Esophagus (tissue), 2 donors: ENCODE results near the gene SLC12A9. TPM values are rescaled to one million over a fixed set of nuclear protein-coding genes. Genes with fewer than 3 reads are reported as not detected.

Source experiments
- H3K27ac ChIP-seq, 2 donors: one replicate each; pipeline ENCODE4 v1.5.1; 2013; ENCODE audit warnings: low read depth in 2 of 2, mild to moderate bottlenecking in 2 of 2, inconsistent platforms in 1 of 2, low read length in 1 of 2, moderate library complexity in 1 of 2
- H3K27me3 ChIP-seq, 2 donors: one replicate each; pipeline ENCODE4 v1.6.1; 2013; ENCODE audit warnings: low read length in 2 of 2, control low read depth in 1 of 2, mild to moderate bottlenecking in 1 of 2; ENCODE audit not compliant: insufficient read depth in 2 of 2, control insufficient read depth in 1 of 2
- H3K36me3 ChIP-seq, 2 donors: one replicate each; pipeline ENCODE4 v1.6.1; 2013; ENCODE audit warnings: low read length in 1 of 2; ENCODE audit not compliant: control insufficient read depth in 2 of 2, insufficient read depth in 2 of 2
- H3K4me1 ChIP-seq, 2 donors: one replicate each; pipeline ENCODE4 v1.6.1; 2013; ENCODE audit warnings: low read length in 1 of 2; ENCODE audit not compliant: control insufficient read depth in 2 of 2, insufficient read depth in 2 of 2
- H3K4me3 ChIP-seq, 2 donors: one replicate each; pipeline ENCODE4 v1.5.1; 2013; ENCODE audit warnings: low read length in 2 of 2, mild to moderate bottlenecking in 2 of 2, low read depth in 1 of 2, moderate library complexity in 1 of 2
- H3K9me3 ChIP-seq, 2 donors: one replicate each; pipeline ENCODE4 v1.6.1; 2013; ENCODE audit warnings: mild to moderate bottlenecking in 2 of 2, low read depth in 1 of 2, low read length in 1 of 2, moderate library complexity in 1 of 2; ENCODE audit not compliant: control insufficient read depth in 2 of 2, insufficient read depth in 1 of 2
- WGBS, 2 donors: extraction: QIAGEN DNeasy Blood & Tissue Kit; methylation state at CpG; one replicate each; pipeline ENCODE4 v1.1.7; 2013; 5-methylcytosine and 5-hydroxymethylcytosine counted together
- polyA plus RNA-seq, 2 donors: library from polyadenylated mRNA; stranded (reverse); fragments of 200-250 nt; gene quantifications; one replicate each; pipeline ENCODE4 v1.2.3, GENCODE V29; 2013
- donor health status: healthy with polysubstance abuse.
- donor health status: Bipolar disorder and iron deficiency.

SLC12A9 gene
- polyA plus RNA-seq, 2 donors: 13.8 to 23.0 TPM

DNA sequence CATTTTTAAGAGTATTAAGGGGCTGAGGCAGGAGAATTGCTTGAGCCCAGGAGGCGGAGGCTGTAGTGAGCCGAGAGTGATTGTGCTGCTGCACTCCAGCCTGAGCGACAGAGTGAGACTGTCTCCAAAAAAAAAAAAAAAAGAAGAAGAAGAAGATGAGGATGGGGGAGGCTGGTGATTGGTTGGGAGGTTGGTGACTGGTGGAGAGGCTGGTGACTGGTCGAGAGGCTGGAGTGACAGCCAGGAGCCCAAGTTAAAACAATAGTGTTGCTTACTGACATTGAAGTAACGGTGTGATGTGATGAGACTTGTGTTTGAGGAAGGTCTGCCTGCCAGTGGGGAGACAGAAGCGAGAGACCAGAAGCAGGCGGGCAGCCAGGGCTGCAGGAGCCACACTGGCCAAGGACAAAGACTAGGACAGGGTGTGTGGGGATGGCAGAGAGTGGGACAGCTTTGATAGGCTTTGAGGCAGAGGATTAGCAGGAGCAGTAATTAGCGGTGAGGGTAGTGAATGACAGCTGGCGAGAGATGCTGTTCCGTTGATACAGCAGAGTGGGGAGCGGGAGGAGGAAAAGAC lies 27.3 kb downstream of the SLC12A9 start:
- H3K9me3 ChIP-seq: no peaks in the 10 kb centered on the region
- H3K4me1 ChIP-seq: no peaks in the 10 kb centered on the region
- no peaks in the 10 kb centered on the region for H3K27me3 ChIP-seq
- H3K27ac ChIP-seq: no peak overlapping the region
- 79 to 86% methylated on average over 11 of the region's 11 CpGs for WGBS, 2 donors
- peaks cover 13 to 29% of the 10 kb centered on the region in 2 donors for H3K36me3 ChIP-seq
- no peak overlapping the region for H3K4me3 ChIP-seq

DNA sequence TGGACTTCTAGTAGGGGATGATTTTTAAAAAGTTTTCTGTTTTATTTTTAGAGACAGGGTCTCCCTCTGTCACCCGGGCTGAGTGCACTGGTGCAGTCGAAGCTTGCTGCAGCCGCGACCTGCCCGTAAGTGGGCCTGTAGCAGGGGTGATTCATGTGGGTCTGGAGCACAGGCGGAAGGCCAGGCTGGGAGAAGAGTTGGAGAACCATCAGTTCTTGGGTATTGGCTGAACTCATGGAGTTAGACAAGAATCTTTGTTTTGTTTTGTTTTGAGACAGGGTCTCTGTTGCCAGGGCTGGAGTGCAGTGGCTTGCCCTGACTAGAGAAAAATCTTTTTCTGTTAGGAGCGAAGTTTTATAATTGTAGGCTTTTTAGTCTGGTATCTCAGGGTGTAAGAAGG lies 28.1 kb downstream of the SLC12A9 start:
- H3K9me3 ChIP-seq: no peaks in the 10 kb centered on the region
- H3K27me3 ChIP-seq: no peaks in the 10 kb centered on the region
- no peaks in the 10 kb centered on the region for H3K4me1 ChIP-seq
- 86 to 90% methylated on average over 7 of the region's 7 CpGs for WGBS, 2 donors
- H3K36me3 ChIP-seq: peaks cover 22 to 38% of the 10 kb centered on the region in 2 donors
- H3K4me3 ChIP-seq: no peak overlapping the region
- no peak overlapping the region for H3K27ac ChIP-seq

DNA sequence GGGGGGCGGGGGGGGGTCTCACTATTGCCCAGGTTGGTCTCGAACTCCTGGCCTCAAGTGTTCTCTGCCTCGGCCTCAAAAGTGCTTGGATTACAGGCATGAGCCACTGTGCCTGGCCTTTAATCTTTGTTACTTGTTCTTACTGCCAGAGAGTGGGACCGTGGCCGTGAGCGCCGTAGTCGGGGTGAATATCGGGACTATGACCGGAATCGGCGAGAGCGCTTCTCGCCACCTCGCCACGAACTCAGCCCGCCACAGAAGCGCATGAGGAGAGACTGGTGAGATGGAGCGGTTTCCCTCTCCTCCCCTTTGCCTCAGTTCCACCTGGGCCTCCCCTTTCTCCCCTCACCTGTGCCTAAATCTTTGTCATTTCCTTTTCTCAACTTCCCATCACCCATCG lies 28.6 kb downstream of the SLC12A9 start:
- Histone ChIP-seq H3K27me3 (no peaks in the 10 kb centered on the region), H3K4me3 (no peak overlapping the region), H3K27ac (no peak overlapping the region), H3K9me3 (no peaks in the 10 kb centered on the region), H3K4me1 (no peaks in the 10 kb centered on the region), H3K36me3 (peaks cover 25 to 43% of the 10 kb centered on the region in 2 donors)
- 94 to 97% methylated on average over 18 to 20 of the region's 20 CpGs for WGBS, 2 donors

DNA sequence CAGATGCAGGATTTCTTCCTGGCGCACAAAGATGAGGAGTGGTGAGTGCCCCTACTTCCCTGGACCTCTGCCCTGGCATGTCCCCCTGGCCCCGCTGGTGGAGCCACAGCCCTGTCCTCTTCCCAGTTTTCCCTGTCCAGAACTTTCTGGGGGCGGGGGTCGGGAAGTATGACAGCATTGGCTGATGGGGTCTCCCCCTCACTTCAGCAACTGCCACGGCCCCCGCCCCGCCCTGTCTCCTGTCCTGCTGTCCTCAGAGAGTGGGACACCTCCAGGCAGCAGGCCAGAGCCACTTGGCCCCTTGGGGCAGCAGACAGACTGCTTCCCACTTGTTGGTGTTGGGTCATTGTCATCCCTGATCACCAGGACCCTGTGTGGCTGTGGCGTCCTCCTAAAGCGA lies 29.7 kb downstream of the SLC12A9 start:
- Histone ChIP-seq H3K27me3 (no peaks in the 10 kb centered on the region), H3K4me3 (no peak overlapping the region), H3K36me3 (peaks cover 31 to 53% of the 10 kb centered on the region in 2 donors), H3K4me1 (peaks cover 0 to 2% of the 10 kb centered on the region in 2 donors), H3K9me3 (no peaks in the 10 kb centered on the region), H3K27ac (no peak overlapping the region)
- WGBS, 2 donors: 90 to 92% methylated on average over 9 of the region's 9 CpGs

DNA sequence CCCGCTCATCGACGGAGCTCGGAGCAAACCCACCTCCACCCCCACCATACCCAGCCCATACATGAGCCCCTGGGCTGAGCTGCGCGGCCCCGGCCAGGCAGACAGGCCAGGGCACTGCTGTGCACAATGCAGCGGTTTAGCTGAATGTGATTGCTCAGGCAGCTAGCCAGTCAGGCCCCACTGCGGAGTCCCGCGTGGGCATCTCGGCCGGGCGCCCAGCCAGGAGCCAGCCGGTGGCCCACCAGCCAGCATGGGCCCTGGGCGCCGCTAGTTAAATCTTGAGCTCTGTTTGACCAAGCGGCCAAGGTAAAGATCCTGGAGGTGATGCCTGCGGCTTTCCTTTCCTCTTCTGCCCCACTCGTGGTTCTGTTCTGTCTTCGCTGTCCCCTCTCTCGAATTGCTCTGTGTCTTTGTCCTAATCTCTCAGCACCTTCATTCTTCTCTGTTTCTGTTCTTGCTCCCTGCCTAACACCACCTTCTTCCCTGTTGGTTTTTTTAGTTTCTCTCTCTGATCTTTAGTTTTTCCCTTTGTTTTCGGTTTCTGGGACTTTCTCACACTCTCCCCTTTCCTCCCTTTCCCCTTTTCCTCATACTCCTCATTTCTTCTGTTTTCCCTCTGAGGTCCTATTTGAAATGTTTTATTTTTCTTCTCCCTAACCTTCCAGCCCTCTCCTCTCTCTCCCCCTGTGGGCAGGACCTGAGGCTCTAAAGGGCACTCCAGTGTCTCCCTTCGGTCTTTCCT lies 30.4 kb downstream of the SLC12A9 start:
- no peak overlapping the region for H3K27ac ChIP-seq
- peaks cover 34 to 60% of the 10 kb centered on the region in 2 donors for H3K36me3 ChIP-seq
- no peaks in the 10 kb centered on the region for H3K27me3 ChIP-seq
- WGBS, 2 donors: 93 to 98% methylated on average over 24 of the region's 24 CpGs
- H3K4me1 ChIP-seq: peaks cover 0 to 5% of the 10 kb centered on the region in 2 donors
- H3K4me3 ChIP-seq: no peak overlapping the region
- H3K9me3 ChIP-seq: no peaks in the 10 kb centered on the region

DNA sequence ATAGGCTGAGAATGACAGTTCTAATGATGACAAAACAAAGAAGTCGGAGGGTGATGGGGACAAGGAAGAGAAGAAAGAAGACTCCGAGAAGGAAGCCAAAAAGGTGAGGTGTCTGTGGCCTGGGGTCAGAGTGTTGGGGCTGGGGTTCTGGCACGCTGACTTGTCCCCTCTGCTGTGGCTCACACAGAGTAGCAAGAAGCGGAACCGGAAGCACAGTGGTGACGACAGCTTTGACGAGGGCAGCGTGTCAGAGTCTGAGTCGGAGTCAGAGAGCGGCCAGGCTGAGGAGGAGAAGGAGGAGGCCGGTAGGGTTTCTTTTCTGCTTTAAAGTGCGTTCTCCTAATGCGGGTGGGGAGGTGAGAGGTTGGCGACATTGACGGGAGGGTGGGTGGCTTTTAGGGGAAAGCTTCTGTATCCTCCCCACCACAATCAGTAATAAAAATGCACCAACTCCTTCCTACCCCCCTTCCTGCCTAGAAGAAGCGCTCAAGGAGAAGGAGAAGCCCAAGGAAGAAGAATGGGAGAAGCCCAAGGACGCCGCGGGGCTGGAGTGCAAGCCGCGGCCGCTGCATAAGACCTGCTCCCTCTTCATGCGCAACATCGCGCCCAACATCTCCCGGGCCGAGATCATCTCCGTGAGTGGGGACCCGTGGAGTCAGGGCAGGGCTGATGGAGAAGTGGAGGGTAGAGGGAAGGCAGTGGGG lies 32.4 kb downstream of the SLC12A9 start:
- peaks cover 34 to 62% of the 10 kb centered on the region in 2 donors for H3K36me3 ChIP-seq
- H3K27me3 ChIP-seq: no peaks in the 10 kb centered on the region
- no peak overlapping the region for H3K27ac ChIP-seq
- 90% methylated on average over 28 to 29 of the region's 29 CpGs for WGBS, 2 donors
- no peak overlapping the region for H3K4me3 ChIP-seq
- H3K9me3 ChIP-seq: no peaks in the 10 kb centered on the region
- peaks cover 0 to 12% of the 10 kb centered on the region in 2 donors for H3K4me1 ChIP-seq

DNA sequence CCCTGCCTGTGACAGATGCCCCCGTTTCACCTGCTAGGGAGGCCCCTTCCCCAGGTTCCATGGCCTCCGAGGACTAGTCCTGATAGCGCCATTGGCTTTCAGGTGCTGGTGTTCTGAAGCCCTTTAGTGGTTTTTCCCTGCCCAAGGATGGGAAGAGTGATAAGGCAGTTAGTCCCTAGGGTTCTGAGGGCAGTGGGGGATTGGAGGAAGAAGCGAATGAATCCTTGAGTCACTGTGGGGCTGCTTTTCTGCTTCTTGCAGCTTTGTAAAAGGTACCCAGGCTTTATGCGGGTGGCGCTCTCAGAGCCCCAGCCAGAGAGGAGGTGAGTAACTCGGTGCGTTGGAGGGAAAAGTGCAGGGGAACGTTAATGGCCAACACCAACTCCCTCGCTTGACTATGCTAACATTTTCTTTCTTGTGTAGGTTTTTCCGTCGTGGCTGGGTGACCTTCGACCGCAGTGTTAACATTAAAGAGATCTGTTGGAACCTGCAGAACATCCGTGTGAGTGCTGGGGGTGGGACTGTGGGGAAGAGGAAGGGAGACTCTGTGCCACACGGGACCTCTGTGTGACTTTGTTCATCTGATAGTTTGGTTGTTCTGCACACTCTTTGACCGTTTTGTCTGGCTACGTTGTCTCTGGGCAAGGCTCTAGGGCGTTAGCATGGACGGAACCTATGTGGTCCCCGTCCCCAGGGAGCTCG lies 33.1 kb downstream of the SLC12A9 start:
- H3K9me3 ChIP-seq: no peaks in the 10 kb centered on the region
- 72 to 74% methylated on average over 22 of the region's 22 CpGs for WGBS, 2 donors
- no peak overlapping the region for H3K27ac ChIP-seq
- H3K36me3 ChIP-seq: peaks cover 34 to 60% of the 10 kb centered on the region in 2 donors
- no peaks in the 10 kb centered on the region for H3K27me3 ChIP-seq
- peaks cover 0 to 16% of the 10 kb centered on the region in 2 donors for H3K4me1 ChIP-seq
- H3K4me3 ChIP-seq: no peak overlapping the region

DNA sequence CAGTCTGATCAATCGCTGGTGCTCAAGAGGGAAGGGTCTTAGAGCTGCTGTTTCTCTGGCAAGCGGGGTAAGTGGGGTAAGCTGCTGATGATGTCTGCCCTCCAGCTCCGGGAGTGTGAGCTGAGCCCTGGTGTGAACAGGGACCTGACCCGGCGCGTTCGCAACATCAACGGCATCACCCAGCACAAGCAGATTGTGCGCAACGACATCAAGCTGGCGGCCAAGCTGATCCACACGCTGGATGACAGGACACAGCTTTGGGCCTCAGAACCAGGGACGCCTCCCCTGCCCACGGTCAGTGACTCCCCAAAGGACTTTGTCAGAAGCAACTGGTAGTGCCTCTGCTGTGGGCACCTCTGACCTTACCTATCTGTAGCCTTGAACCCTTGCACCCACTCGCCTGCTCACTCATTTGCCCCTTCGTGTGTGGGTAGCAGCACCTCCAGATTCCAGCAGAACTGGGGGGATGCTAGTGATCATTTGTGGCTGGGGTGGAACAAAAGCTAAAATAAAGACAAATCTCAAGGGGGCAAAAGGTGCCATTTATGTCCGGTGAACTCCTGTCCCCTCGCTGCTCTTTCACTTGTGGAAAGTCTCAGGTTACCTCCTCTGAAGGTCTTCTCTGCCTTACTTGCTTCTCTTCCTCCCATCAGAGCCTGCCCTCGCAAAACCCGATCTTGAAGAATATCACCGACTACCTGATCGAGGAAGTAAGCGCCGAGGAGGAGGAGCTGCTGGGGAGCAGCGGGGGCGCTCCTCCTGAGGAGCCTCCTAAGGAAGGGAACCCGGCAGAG lies 33.8 kb downstream of the SLC12A9 start:
- H3K9me3 ChIP-seq: no peaks in the 10 kb centered on the region
- H3K27me3 ChIP-seq: no peaks in the 10 kb centered on the region
- peaks cover 0 to 22% of the 10 kb centered on the region in 2 donors for H3K4me1 ChIP-seq
- 88 to 89% methylated on average over 27 of the region's 27 CpGs for WGBS, 2 donors
- peaks cover 32 to 57% of the 10 kb centered on the region in 2 donors for H3K36me3 ChIP-seq
- H3K4me3 ChIP-seq: no peak overlapping the region
- no peak overlapping the region for H3K27ac ChIP-seq
